RWPE2 (cell line): ENCODE measurements around the gene IL1RAPL1.
"Not testable (repeated sequence)": the region's sequence is repeated elsewhere in the genome, so short reads cannot be mapped to it uniquely, and the experiment has no call there.

Experiments
- ATAC-seq: fragments of 200-7000 bp; cut with Tn5 transposase; 3 replicates; pipeline ENCODE4 v1.9.1; 2021; ENCODE audit warnings: low read depth
- DNase-seq: peaks from one replicate; pipeline ENCODE4 v3.0.0-alpha.2; 2020; ENCODE audit warnings: low spot score
- H3K27ac ChIP-seq: fragments of 450-650 bp; 2 replicates; pipeline ENCODE4 v1.5.1; 2017; ENCODE audit warnings: mild to moderate bottlenecking; ENCODE audit not compliant: poor library complexity, severe bottlenecking
- H3K27me3 ChIP-seq: fragments of 250-450 bp; sonication (Bioruptor Pico); 2 replicates; pipeline ENCODE4 v1.5.1; 2021; ENCODE audit warnings: mild to moderate bottlenecking, moderate library complexity; ENCODE audit not compliant: insufficient read depth, poor library complexity, severe bottlenecking
- H3K36me3 ChIP-seq: fragments of 250-450 bp; sonication (Bioruptor Pico); 2 replicates; pipeline ENCODE4 v1.5.1; 2020; ENCODE audit warnings: low read depth, mild to moderate bottlenecking, moderate library complexity
- H3K4me1 ChIP-seq: fragments of 250-450 bp; sonication (Bioruptor Pico); 2 replicates; pipeline ENCODE4 v1.5.1; 2021; ENCODE audit warnings: mild to moderate bottlenecking, moderate library complexity; ENCODE audit not compliant: insufficient read depth, poor library complexity, severe bottlenecking
- H3K4me3 ChIP-seq: fragments of 250-450 bp; sonication (Bioruptor Pico); 2 replicates; pipeline ENCODE4 v1.5.1; 2021; ENCODE audit warnings: mild to moderate bottlenecking, moderate library complexity; ENCODE audit not compliant: severe bottlenecking
- H3K9me3 ChIP-seq: fragments of 250-450 bp; sonication (Bioruptor Pico); 2 replicates; pipeline ENCODE4 v1.5.1; 2021; ENCODE audit warnings: mild to moderate bottlenecking, moderate library complexity; ENCODE audit not compliant: severe bottlenecking
- CTCF ChIP-seq: fragments of 450-650 bp; IDR thresholded peaks from one replicate; pipeline ENCODE4 v1.5.1; 2017; ENCODE audit warnings: mild to moderate bottlenecking, moderate library complexity; ENCODE audit not compliant: poor library complexity, severe bottlenecking

The IL1RAPL1 gene

GRCh38 chrX:29315931-29316330 is 728.7 kb downstream of the IL1RAPL1 start:
- Histone ChIP-seq H3K4me1 (no peaks in the 10 kb centered on the region), H3K4me3 (no peak overlapping the region), H3K36me3 (no peaks in the 10 kb centered on the region), H3K9me3 (no peaks in the 10 kb centered on the region), H3K27ac (no peak overlapping the region), H3K27me3 (no peaks in the 10 kb centered on the region)
- no peak for TF ChIP-seq CTCF
- ATAC-seq (no peak), DNase-seq (no peak)

- no peak overlapping the region for H3K4me3 ChIP-seq
- no peak overlapping the region for H3K27ac ChIP-seq
- DNase-seq (no peak), ATAC-seq (no peak)
- H3K27me3 ChIP-seq, result no peaks in the 10 kb centered on the region
- no peak for TF ChIP-seq CTCF
- no peaks in the 10 kb centered on the region for H3K36me3 ChIP-seq
- no peaks in the 10 kb centered on the region for H3K9me3 ChIP-seq
- no peaks in the 10 kb centered on the region for H3K4me1 ChIP-seq
Observed at GRCh38 chrX:29318012-29318411, 730.8 kb downstream of the IL1RAPL1 start.

- H3K9me3 ChIP-seq, ATAC-seq, H3K4me3 ChIP-seq, H3K4me1 ChIP-seq, H3K36me3 ChIP-seq, H3K27me3 ChIP-seq, DNase-seq, H3K27ac ChIP-seq: not testable (repeated sequence)
Observed at GRCh38 chrX:29332429-29332828, 745.2 kb downstream of the IL1RAPL1 start.

GRCh38 chrX:29333091-29333490 is 745.8 kb downstream of the IL1RAPL1 start:
- DNase-seq, H3K9me3 ChIP-seq, H3K27ac ChIP-seq: not testable (repeated sequence)

GRCh38 chrX:29348288-29348687 is 761.0 kb downstream of the IL1RAPL1 start:
- H3K36me3 ChIP-seq, result no peaks in the 10 kb centered on the region
- no peaks in the 10 kb centered on the region for H3K9me3 ChIP-seq
- ATAC-seq, result no peak
- H3K27ac ChIP-seq, result no peak overlapping the region
- H3K27me3 ChIP-seq, result no peaks in the 10 kb centered on the region
- no peaks in the 10 kb centered on the region for H3K4me1 ChIP-seq
- no peak for DNase-seq
- no peak for TF ChIP-seq CTCF
- H3K4me3 ChIP-seq, result no peak overlapping the region

More at GRCh38 chrX:29333091-29333490, 745.8 kb downstream of the IL1RAPL1 start:
- not testable (repeated sequence) for H3K4me3 ChIP-seq, H3K4me1 ChIP-seq, ATAC-seq, H3K36me3 ChIP-seq, H3K27me3 ChIP-seq

- DNase-seq (no peak), ATAC-seq (no peak)
- H3K27me3 ChIP-seq, result no peaks in the 10 kb centered on the region
- H3K27ac ChIP-seq, result no peak overlapping the region
- H3K4me1 ChIP-seq, result no peaks in the 10 kb centered on the region
- H3K9me3 ChIP-seq, result no peaks in the 10 kb centered on the region
- TF ChIP-seq CTCF, result no peak
- no peaks in the 10 kb centered on the region for H3K36me3 ChIP-seq
- no peak overlapping the region for H3K4me3 ChIP-seq
Observed at GRCh38 chrX:29359276-29359675, 772.0 kb downstream of the IL1RAPL1 start.

- H3K36me3 ChIP-seq, H3K9me3 ChIP-seq, DNase-seq, H3K4me3 ChIP-seq, H3K27ac ChIP-seq, H3K27me3 ChIP-seq, H3K4me1 ChIP-seq, ATAC-seq: not testable (repeated sequence)
Observed at GRCh38 chrX:29374765-29375164, 787.5 kb downstream of the IL1RAPL1 start.
